Pulmonary artery endothelial cell (primary cell): ENCODE measurements around the gene OR10D3. TPM values are rescaled to one million over a fixed set of nuclear protein-coding genes. Genes with fewer than 3 reads are reported as not detected.
"Not testable (repeated sequence)": the region's sequence is repeated elsewhere in the genome, so short reads cannot be mapped to it uniquely, and the experiment has no call there.

Experiments used
- DNase-seq: peaks from one replicate; pipeline ENCODE4 v3.0.0-alpha.2; 2011; ENCODE audit warnings: low read depth, low spot score
- total RNA-seq: library from RNA; depleted of rRNA; stranded (reverse); fragments of >200 nt; gene quantifications from 2 replicates; pipeline ENCODE4 v1.2.3, GENCODE V29; 2014

OR10D3 gene, protein sequence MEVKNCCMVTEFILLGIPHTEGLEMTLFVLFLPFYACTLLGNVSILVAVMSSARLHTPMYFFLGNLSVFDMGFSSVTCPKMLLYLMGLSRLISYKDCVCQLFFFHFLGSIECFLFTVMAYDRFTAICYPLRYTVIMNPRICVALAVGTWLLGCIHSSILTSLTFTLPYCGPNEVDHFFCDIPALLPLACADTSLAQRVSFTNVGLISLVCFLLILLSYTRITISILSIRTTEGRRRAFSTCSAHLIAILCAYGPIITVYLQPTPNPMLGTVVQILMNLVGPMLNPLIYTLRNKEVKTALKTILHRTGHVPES
- total RNA-seq, result not detected in 2 replicates

DNA sequence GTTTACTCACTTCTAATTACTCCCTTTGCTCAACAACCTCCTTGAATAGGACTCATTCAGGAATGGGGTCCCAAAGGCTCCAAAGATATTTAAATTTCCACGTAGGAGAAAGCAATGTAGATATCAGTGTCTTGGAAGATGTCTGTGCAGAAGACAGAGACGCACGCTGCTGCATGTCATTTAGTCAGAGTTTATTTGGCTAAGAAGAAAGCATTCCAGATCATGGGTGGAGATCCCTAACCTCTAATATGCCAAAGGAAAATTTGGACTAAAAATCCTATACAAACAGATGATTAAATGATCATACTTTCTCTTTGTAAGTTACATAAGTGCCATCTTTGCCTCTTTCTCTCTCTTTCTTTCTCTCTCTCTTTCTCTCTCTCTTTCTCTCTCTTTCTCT lies at the start of gene OR10D3:
Gene OR10D3 (plus strand): TSS at position 278 of the 400 bp plus-strand sequence. CDS start 1,925 bp downstream, outside the sequence.
- DNase-seq, result no peak

DNA sequence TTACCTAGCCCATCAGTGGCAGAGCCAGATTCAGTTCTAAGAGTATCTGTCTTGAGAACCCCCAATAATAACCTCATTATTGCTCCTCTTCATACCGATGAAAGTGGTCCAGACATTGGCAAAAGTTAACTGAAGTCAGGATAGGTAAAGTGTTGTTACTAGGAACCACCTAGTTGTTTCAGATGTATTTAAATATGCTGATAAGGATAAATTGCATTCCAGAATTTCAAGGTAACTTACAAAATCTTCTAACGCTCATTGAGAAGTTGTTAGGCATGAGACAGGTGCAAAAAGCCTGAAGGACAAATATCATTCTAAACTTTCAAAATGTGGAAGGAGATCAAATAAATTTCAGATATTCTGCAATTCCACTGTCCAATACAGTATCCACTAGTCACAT lies 40.1 kb upstream of the OR10D3 start:
- no peak for DNase-seq

DNA sequence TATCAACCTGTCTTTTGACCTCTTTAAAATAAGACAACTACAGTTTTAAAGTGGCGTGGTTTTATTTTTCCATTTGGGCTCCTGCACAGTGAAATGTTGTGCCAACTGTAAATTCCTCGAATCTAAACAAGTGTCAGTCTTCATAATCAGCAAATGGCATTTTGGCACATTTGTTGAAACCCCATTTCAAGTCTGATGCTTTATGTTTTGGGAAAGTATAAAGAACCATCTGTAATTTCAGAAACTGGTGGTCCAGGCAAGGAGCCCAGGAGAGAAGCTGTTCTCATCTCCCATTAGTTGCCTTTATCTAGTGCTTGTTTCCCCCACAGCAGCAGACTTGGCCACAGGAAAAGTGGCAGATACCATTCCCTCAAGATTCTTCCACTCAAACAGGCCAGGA lies 35.2 kb upstream of the OR10D3 start:
- no peak for DNase-seq

DNA sequence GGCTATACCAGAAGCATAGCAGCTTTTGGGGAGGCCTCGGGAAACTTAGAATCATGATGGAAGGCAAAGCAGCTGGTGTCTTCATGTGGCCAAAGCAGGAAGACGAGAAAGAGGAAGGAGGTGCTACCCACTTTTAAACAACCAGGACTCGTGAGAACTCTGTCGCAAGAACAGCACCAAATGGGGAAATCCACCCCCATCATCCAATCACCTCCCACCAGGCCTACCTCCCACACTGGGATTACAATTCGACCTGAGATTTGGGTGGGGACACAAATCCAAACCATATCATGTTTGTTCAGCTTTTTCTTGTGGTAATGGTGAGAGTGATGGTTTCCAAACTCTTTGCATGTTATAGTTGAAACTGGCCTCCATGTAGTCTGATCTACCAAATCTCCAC lies 32.5 kb upstream of the OR10D3 start:
- DNase-seq, result no peak

DNA sequence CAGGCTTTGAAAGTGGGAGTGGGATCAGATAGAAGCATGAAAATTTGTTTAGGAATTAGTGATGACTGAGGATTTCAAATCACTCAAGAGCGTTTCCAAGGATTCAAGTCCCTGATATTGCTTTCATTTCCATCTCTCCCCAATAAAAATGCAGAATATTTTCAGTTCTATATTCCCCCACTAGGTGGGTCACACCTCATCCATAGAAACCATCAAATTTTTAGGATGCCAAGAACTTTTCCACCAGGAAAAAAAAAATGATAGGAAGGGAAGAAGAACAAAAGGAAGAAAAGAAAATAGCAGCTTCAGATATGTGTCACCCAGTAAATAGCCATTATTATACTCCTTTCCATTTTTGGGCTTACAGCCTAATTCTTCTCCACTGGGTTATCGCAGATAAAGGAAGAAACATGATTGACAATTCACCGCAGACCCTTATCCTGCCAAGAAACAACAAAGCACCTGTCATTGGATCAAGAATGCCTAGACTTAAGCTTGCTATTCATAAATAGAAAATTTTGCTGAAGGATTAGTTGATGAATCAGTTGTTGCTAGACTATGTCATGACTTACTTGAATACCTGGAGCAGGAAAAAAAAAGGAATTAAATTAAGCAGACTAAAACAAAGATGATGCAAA lies 30.3 kb upstream of the OR10D3 start:
- DNase-seq, result no peak

DNA sequence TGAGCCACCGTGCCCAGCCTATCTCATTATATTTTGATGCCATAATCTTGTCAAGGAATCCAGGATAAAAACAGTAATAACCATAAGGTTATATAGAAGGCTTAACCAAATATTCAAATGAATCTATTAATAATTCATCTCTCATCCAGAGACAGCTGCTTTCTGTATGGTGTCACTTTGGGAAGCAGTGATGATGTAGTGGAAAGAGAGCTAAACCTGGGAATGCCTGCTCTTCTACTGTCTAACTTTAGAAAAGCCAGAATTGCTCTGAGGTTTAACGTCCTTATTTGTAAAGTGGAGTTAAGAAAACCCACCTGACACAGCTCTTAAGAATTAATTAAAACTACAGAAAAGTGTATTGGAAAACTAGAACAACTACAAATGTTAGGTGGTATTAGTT lies 29.3 kb upstream of the OR10D3 start:
- no peak for DNase-seq

DNA sequence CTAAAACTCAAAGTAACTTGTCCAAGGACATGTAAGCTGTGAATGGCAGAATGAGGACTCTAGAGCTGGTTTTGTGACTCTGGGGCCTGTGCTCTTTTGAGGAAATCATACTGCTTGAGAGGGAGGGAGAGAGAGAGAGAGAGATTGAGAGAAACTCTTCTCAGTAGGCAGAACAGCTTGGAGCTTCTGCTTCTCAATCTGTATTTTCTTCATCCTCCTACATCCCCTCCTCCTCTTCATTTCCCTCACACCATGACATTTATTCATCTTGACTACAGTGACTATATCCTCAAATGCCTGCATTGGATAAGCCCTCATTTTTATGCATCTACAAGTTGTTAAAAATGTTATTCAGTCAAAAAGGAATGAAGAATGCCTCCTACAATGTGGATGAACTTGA lies 23.7 kb upstream of the OR10D3 start:
- DNase-seq, result no peak

DNA sequence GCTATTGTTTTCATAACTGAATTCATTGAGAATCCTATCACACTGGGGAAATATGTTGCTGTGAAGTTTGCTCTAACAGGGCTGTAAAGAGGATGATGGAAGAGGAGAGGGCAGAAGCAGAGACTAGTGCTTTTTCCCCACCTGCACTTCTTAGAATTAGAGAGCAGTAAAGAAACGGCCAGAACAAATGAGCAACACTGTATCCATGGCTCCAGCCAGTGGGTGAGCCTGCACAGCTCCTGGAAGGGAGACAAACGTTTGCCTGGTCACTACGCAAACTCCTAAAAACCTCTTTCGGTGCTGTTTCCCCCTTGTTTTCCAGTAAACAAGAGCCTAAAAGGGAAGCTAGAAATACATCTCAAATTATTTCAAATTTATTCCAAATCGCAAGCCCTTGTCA lies 22.2 kb upstream of the OR10D3 start:
- no peak for DNase-seq

DNA sequence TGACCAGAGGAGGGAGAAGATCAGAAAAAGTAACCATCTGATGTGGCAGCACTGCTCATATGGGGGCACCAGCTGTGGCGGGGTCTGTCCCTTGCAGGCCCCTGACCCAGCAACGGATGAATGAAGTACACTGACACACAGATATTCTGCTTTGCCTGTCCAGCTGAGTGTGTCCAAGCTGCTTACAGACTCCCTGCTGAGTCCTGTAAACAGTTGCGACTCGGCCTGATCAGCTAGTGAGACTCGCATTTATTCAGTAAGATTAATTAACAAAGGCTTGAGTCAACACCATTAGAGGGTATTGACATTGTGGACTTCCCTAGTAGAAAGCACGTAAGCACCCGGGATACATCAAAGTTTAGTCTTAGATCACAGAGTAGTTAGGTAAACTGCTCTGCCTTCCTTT lies 15.3 kb upstream of the OR10D3 start:
- DNase-seq, result no peak

DNA sequence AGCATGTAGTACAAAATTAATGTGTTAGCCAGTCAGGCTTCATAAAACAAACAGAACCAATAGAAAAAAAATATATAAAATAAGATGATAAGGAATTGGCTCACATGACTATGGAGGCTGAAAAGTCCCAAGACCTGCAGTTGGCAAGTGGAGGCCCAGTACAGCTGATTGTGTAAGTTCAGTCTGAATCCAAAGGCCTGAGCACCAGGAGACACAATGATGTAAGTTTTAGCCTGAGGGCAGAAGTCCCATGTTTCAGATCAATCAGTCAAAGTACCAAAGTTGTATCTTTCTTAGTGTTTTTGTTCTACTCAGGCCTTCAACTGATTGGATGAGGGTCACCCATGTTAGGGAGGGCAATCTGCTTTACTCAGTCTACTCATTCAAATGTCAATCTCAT lies 14.3 kb upstream of the OR10D3 start:
- DNase-seq, result no peak

DNA sequence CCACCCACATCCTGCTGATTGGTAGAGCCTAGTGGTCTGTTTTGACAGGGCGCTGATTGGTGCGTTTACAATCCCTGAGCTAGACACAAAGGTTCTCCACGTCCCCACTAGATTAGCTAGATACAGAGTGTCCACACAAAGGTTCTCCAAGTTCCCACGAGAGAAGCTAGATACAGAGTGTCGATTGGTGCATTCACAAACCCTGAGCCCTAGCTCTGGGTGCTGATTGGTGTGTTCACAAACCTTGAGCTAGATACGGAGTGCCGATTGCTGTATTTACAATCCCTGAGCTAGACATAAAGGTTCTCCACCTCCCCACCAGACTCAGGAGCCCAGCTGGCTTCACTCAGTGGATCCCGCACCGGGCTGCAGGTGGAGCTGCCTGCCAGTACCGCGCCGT lies 12.8 kb upstream of the OR10D3 start:
- DNase-seq, result not testable (repeated sequence)

DNA sequence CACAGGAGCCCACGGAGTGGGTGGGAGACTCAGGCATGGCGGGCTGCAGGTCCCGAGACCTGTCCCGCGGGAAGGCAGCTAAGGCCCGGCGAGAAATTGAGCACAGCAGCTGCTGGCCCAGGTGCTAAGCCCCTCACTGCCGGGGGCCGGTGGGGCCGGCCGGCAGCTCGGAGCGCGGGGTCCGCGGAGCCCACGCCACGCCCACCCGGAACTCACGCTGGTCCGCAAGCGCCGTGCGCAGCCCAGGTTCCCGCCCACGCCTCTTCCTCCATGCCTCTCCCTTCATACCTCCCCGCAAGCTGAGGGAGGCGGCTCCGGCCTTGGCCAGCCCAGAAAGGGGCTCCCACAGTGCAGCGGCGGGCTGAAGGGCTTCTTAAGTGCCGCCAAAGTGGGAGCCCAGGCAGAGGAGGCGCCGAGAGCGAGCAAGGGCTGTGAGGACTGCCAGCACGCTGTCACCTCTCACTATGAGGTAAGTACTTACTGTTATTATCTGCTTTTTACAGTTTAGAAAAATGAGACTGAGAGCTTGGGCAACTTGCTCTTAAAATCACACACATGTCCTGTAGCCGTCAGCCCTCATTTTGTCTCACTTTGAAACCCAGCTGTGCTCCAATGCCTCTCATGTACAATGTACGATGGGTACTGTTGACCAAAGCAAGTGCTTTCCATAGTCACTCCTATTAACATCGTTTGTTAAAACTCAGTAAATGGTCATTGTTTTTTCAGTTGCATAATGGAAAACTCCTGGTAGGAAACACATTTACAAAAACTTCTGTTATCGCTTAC lies 12.2 kb upstream of the OR10D3 start:
- no peak for DNase-seq

DNA sequence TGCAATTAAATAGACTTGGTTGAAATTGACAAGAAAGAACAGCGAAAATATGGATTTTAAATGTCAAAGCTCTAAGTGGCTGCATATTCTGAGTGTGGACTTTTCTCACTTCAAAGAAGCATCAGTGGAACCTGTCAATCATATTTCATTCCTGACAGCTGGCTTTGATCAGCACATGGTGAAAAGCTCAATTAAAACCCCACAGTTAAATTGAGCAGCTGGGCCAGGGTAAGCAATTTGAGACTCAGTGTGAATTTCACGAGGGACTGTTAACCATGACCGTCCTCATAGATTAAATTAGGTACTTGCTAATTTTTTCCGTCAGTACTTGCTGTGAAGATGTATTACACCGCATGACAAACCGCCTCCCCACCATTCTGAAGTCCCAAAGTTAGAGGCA lies 11.0 kb upstream of the OR10D3 start:
- no peak for DNase-seq

DNA sequence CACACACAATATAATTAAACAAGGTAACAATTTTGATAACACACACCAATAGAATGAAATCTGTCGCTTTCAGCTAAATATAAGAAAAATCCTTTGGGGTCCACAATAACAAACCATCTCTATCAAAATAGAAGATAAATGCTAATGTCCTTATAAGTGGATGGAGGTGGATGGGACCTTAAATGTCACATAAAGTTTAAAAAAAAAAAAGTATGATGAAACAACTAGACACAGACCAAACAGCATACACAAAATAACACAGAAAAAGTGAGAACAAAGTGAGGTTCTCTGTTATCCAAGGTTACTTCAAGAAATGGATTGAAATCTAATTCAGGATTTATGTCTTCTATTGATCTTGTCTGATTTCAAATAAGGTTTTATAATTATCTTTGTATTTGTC lies 10.5 kb upstream of the OR10D3 start:
- DNase-seq, result no peak

DNA sequence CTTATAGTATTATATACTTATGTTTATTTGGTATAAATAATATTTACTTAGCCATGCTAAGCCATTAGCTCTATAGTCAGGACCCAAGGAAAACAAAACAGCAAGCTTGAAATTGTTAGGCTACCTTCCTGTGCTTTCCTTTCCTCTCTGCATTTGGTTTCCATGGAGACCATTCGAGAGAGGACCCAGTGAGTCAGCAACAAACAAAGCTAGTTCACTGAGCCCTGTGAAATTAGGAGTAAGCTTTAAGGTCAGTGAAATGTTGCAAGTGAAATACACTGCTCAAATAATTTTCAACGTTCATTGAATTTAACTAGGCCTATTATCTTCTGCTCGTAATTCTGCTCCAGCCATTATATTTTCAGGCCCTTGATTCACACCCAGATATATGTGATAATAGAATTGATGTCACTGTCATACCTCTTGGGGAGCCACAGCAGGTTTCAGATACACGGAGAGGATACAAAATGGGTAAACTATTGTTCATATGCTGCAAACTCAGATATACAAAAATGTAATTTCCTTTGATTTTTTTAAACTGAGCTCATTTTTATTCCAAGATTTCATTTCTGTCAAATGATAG lies 9.1 kb upstream of the OR10D3 start:
- DNase-seq, result peak; percentile 69

DNA sequence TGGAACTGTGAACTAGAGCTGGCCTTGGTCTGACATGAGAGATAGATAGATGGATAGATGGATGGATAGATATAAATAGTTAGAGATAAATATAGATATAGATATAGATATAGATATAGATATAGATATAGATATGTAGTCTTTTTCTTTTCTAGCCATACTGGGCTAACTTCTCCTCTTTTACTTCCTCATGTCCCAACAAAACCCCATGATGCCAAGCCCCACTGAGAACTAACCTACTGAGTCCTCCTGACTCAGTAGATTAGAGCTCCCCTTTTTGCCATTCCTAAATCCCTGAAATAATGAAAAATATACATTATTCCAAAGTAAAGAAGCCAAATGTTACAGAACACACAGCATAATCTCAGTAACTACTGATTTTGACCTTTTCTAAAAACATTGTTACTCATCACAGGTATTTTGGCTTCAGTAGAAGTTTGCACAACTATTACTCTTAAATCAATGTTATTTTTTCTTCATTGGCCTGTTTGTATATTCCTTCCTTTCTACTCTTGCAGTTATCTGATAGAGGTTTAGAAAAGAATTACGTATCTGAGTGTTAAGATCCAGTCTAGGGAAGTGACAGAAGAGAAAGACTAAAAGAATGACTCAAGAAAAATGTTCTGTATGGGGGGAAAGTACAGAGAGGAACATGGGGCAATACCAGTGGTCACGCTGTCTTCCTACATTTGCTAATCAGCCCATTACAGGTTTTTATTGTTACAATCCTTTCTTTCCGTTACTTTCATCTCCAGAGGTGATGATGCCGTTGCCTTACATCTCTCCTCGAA lies 6.0 kb upstream of the OR10D3 start:
- no peak for DNase-seq

DNA sequence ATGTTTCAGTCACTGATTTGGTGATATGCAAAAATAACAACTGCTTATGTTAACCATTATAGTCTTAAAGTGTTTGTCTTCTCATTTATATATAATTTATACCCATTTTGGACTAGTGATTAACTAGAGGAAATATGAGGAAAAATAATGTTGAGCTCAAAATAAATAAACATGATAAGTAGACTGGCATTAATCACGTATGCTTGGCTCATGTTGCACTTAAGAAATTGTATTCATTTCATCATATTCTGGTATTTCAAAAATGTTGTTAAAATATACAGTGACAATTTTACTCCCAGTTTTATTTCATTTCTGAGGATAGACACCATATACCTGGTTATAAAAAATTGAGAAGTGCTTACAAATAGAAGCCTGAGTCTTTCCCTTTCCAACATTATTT lies 3.8 kb upstream of the OR10D3 start:
- DNase-seq, result no peak

DNA sequence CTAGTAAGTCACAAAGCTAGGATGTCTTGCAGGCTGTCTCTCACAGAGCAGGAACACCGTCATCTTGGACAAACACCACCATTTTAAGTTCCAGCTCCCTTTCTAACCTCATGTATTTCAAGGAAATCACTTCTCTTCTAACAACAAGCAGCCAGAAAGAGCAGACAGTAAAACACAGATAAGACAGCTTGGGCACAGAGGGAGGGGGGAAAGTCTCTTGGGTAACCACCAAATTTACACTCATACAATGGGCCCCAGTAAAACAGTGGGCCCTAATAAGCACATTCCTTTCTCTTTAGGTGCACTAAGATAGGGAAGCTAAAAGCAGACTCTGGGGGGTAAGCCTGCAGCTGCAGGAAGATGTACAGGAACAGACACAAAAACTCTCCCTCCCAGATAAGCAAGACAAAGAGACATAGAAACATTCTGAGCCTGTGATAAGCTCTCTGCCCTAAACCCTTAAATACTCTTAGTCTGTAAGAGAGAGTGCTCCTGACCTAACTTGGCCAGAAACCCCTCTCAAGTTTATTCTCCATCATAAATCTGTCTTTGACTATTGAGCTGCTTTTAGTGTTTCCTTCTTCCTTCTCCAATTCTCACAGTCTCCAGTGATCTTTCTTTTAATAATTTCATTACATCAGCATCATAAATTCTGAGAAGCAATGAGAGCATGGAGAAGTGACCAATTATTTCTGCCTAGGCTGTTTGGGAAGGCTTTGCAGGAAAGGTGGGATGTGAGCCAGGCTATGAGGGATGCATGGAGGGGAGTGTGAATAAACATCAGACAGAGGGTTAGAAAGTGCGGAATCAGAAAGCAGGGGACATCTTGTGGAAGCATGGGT lies 7.4 kb downstream of the OR10D3 start:
- DNase-seq, result no peak

DNA sequence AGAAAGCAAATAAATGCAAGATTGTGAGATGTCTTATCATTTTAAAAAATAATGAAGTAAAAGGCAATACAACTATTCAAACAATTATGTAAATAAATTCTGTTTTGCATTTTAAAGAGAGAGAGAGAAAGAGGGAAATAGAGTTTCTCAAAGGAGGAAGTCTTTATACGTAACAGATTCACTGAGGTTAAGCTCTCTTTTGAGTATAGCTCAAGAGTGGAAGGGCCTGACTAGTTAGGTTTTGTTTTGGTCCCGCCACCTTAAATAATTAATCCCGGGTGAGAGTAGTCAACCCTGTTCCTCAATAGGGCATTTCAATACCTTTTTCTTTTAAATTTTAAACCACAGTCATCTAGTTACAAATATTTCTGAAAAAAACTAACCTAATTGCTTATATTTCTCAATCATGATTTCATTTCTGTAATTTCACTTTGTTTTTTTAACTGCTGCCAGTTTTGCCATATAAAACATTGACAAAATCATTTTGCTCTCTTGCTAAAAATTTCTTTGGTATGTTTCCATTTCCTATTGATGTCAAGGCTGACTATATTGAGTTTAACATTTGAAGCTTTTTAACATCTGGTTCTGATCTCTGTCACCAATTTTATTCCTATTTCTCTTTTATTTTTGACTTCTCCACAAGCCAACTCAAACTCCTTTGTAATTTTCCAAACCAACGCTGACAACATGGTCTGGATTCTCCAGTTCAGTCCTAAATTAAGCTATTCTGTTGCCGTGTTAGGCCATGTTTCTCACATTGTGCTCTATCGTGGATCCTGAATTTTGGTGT lies 10.3 kb downstream of the OR10D3 start:
- no peak for DNase-seq
